ENCODE data around the gene PFDN6.

The PFDN6 gene

DNA sequence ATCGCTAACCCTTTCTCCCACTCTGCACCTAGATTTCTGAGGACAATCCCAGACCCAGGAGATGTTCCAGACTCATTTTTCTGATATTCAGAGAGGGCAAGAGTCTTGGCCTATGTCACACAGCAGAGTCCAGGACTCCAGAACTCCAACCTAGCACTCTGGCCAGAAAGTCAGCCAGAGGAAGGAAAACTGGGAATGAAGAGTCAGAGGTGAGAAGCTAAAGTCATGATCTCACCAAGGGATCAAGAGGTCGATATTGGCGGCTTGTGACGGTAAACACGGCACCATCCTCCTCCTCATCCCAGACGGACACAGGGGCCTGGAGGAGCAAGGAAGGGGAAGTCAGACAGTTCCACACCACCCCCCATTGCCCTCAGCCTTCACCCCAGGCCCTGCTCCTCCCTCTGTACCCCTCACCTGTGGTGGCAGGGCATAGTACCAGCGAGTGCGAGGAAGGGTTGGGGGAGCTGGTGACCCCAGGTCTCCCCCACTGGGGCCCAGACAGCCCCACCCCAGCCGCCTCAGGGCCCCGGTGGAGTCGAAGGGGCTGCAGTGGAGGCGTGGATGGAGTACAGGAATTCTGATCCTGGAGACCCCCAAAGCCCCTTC is 7.5 kb downstream of the PFDN6 start:
- Histone ChIP-seq H3K27ac (ENCODE audit: low read depth, low read length) (0 out of 2 replicates have a peak overlapping the region, but pooled peaks have one; percentile 23), H3K4me2 (ENCODE audit: low read length) (peak overlapping the region; percentile 98), H3K9me3 (ENCODE audit: control insufficient read depth, insufficient read depth, low read length) (no peaks in the 10 kb centered on the region), H3K9me2 (replicated peaks; ENCODE audit: control insufficient read depth, low read length) (no peaks in the 10 kb centered on the region), H3K36me3 (ENCODE audit: control insufficient read depth, low read length) (peaks cover 60% of the 10 kb centered on the region), H3K4me1 (ENCODE audit: control insufficient read depth, low read length) (peaks cover 20% of the 10 kb centered on the region), H3F3A (ENCODE audit: control insufficient read depth, insufficient read depth) (peaks cover 17% of the 10 kb centered on the region), H3K79me2 (ENCODE audit: control insufficient read depth, low read length) (peaks cover 35% of the 10 kb centered on the region), H4K20me1 (ENCODE audit: control insufficient read depth, insufficient read depth, low read depth, low read length) (no peaks in the 10 kb centered on the region), H3K27me3 (ENCODE audit: control insufficient read depth, low read length) (no peaks in the 10 kb centered on the region), H3K4me3 (ENCODE audit: low read length) (peak overlapping the region; percentile 95)
- no peak for TF ChIP-seq EZH2phosphoT487 (IDR thresholded peaks at IDR 0.05; ENCODE audit: borderline replicate concordance, low read length)
- TF ChIP-seq, protein P1, sequence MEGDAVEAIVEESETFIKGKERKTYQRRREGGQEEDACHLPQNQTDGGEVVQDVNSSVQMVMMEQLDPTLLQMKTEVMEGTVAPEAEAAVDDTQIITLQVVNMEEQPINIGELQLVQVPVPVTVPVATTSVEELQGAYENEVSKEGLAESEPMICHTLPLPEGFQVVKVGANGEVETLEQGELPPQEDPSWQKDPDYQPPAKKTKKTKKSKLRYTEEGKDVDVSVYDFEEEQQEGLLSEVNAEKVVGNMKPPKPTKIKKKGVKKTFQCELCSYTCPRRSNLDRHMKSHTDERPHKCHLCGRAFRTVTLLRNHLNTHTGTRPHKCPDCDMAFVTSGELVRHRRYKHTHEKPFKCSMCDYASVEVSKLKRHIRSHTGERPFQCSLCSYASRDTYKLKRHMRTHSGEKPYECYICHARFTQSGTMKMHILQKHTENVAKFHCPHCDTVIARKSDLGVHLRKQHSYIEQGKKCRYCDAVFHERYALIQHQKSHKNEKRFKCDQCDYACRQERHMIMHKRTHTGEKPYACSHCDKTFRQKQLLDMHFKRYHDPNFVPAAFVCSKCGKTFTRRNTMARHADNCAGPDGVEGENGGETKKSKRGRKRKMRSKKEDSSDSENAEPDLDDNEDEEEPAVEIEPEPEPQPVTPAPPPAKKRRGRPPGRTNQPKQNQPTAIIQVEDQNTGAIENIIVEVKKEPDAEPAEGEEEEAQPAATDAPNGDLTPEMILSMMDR (IDR thresholded peaks at IDR 0.05; ENCODE audit: low read depth, low read length, poor library complexity, severe bottlenecking) = no peak

DNA sequence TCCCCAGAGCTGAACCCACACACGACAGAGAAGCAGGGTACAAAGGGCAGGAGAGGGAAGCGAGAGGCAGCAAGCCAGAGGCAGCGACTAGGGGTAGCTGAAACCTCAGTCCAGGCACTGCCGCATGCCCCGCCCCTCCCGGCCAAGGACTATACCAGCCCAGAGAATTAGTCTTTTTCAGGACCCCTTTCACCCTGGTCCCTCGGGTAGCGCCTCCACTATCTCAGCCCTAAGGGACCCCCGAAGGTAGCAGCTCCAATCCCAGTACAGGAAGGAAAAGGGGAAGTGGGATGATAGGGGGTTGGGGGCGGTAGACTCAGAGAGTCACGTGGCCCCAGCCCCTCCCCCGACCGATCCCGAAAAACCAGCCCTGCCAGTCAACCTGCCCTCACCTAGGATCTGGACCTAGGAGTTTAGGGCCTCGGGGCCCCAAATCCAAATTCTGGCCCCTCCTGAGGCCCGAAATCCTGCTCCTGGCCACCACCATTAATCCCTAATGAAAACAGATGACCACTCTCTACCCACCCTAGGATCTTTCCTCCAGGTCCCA is 8.1 kb downstream of the PFDN6 start:
- Histone ChIP-seq H3K36me3 (ENCODE audit: control insufficient read depth, low read length) (peaks cover 55% of the 10 kb centered on the region), H3K4me1 (ENCODE audit: control insufficient read depth, low read length) (peaks cover 20% of the 10 kb centered on the region), H3K4me2 (ENCODE audit: low read length) (peak overlapping the region; percentile 98), H3K9me3 (ENCODE audit: control insufficient read depth, insufficient read depth, low read length) (no peaks in the 10 kb centered on the region), H3K27ac (ENCODE audit: low read depth, low read length) (peak overlapping the region; percentile 23; the same call in 1 of the 2 replicates), H3K4me3 (ENCODE audit: low read length) (peak overlapping the region; percentile 95), H3F3A (ENCODE audit: control insufficient read depth, insufficient read depth) (peaks cover 17% of the 10 kb centered on the region), H3K27me3 (ENCODE audit: control insufficient read depth, low read length) (no peaks in the 10 kb centered on the region), H3K9me2 (replicated peaks; ENCODE audit: control insufficient read depth, low read length) (no peaks in the 10 kb centered on the region), H3K79me2 (ENCODE audit: control insufficient read depth, low read length) (peaks cover 35% of the 10 kb centered on the region), H4K20me1 (ENCODE audit: control insufficient read depth, insufficient read depth, low read depth, low read length) (no peaks in the 10 kb centered on the region)
- TF ChIP-seq, protein P1 (IDR thresholded peaks at IDR 0.05; ENCODE audit: low read depth, low read length, poor library complexity, severe bottlenecking) = no peak
- no peak for TF ChIP-seq EZH2phosphoT487 (IDR thresholded peaks at IDR 0.05; ENCODE audit: borderline replicate concordance, low read length)

DNA sequence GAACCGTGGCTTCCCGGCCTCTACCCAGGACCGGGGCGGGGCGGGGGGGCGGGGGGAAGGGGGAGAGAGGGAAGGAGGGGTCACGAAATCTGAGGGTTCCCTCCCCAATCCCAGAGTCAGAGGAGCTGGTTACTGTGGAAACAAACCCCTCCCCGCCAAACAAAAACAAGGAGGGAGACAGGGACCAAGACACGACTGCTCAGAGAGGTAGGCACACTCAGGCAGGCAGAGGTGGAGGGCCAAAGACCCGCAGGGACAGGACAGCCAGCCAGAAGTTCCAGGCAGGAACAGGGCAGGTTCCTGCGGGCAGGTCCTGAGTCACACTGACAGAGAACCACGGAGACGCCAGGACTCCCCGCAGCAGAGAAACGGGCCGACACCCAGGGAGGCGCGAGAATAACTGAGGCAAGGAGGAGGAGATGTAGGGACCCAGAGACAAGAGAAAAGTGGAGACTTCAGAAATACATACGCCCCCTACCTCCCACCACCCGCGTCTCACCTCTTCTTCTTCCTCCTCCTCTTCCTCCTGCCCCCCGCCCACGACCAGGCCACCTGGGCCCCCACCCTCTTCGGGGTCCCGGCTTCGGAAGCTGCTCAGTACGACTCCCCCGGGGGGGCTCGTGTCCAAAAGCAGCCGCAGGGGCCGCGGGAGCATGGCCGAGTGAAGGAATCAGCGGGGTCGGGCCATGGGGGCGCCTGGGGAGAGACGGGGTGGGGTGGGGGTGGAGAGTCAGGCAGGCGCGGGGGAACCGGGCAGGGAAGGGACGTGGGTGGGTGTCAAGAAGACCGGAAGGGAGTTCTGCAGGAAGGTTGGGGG is 8.8 kb downstream of the PFDN6 start:
- H3K27ac ChIP-seq (ENCODE audit: low read depth, low read length) = peak overlapping the region; percentile 97
- peak overlapping the region; percentile 95 for H3K4me3 ChIP-seq (ENCODE audit: low read length)
- peaks cover 20% of the 10 kb centered on the region for H3K4me1 ChIP-seq (ENCODE audit: control insufficient read depth, low read length)
- H3K36me3 ChIP-seq (ENCODE audit: control insufficient read depth, low read length) = peaks cover 54% of the 10 kb centered on the region
- no peaks in the 10 kb centered on the region for H3K27me3 ChIP-seq (ENCODE audit: control insufficient read depth, low read length)
- no peaks in the 10 kb centered on the region for H3K9me3 ChIP-seq (ENCODE audit: control insufficient read depth, insufficient read depth, low read length)
- H3K4me2 ChIP-seq (ENCODE audit: low read length) = peak overlapping the region; percentile 98
- TF ChIP-seq, protein P1 (IDR thresholded peaks at IDR 0.05; ENCODE audit: low read depth, low read length, poor library complexity, severe bottlenecking) = peak; percentile 58
- TF ChIP-seq EZH2phosphoT487 (IDR thresholded peaks at IDR 0.05; ENCODE audit: borderline replicate concordance, low read length) = no peak
- peaks cover 35% of the 10 kb centered on the region for H3K79me2 ChIP-seq (ENCODE audit: control insufficient read depth, low read length)
- no peaks in the 10 kb centered on the region for H3K9me2 ChIP-seq (replicated peaks; ENCODE audit: control insufficient read depth, low read length)
- peaks cover 17% of the 10 kb centered on the region for H3F3A ChIP-seq (ENCODE audit: control insufficient read depth, insufficient read depth)
- H4K20me1 ChIP-seq (ENCODE audit: control insufficient read depth, insufficient read depth, low read depth, low read length) = no peaks in the 10 kb centered on the region
